SK-N-SH (cell line): ENCODE measurements around the gene APBA2. TPM values are rescaled to one million over a fixed set of nuclear protein-coding genes. Genes with fewer than 3 reads are reported as not detected.

Source experiments
- CTCF ChIA-PET: fragments of 300-600, 350-600 bp; formaldehyde crosslinking; extraction: SDS; loops from one replicate; lab custom pipeline; 2021; lab: Yijun Ruan, JAX
- POLR2A ChIA-PET: fragments of 350-600 bp; sonication (Branson Sonifier 250); formaldehyde crosslinking; extraction: SDS; loops from one replicate; lab custom pipeline; 2020; ENCODE audit warnings: antibody characterized with exemption, inconsistent platforms; lab: Yijun Ruan, JAX
- DNase-seq: peaks from one replicate; pipeline ENCODE4 v3.0.0; 2012
- H2AFZ ChIP-seq: fragments of 200-600 bp; sonication (generic); 2 replicates; pipeline ENCODE4 v1.8.1; 2016; ENCODE audit warnings: antibody characterized with exemption, mild to moderate bottlenecking, low read depth
- H3F3A ChIP-seq: fragments of 200-600 bp; sonication (generic); replicated peaks from 2 replicates; pipeline ENCODE3; 2016; ENCODE audit warnings: antibody characterized with exemption, mild to moderate bottlenecking; ENCODE audit not compliant: insufficient read depth
- H3K27ac ChIP-seq, 2 experiments: fragments of 200-500 bp in 1 of 2; fragments of 200-600 bp in 1 of 2; sonication (Bioruptor generic) in 1 of 2; sonication (generic), shearing (Covaris generic) in 1 of 2; 2 replicates each; pipeline versions ENCODE4 v1.5.1 to v1.6.1; 2014 to 2016; ENCODE audit warnings: low read depth in 2 of 2, inconsistent platforms in 1 of 2, low read length in 1 of 2, mild to moderate bottlenecking in 1 of 2, mixed read lengths in 1 of 2
- H3K27me3 ChIP-seq: fragments of 200-600 bp; sonication (generic), shearing (Covaris generic); 2 replicates; pipeline ENCODE4 v1.6.1; 2016; ENCODE audit warnings: mixed run types; ENCODE audit not compliant: insufficient read depth
- H3K36me3 ChIP-seq, 2 experiments: fragments of 200-500 bp in 1 of 2; fragments of 200-600 bp in 1 of 2; sonication (Bioruptor generic) in 1 of 2; sonication (generic) in 1 of 2; replicated peaks in 1 of 2; 2 replicates each; pipeline versions ENCODE3 to v1.5.1; 2014 to 2016; ENCODE audit warnings: low read length in 1 of 2, mild to moderate bottlenecking in 1 of 2; ENCODE audit not compliant: insufficient read depth in 2 of 2, control insufficient read depth in 1 of 2
- H3K4me1 ChIP-seq, 2 experiments: fragments of 200-500 bp in 1 of 2; fragments of 200-600 bp in 1 of 2; sonication (Bioruptor generic) in 1 of 2; sonication (generic), shearing (Covaris generic) in 1 of 2; 2 replicates each; pipeline versions ENCODE4 v1.5.1 to v1.6.1; 2014 to 2016; ENCODE audit warnings: low read depth in 1 of 2, low read length in 1 of 2, mixed run types in 1 of 2; ENCODE audit not compliant: insufficient read depth in 2 of 2, control insufficient read depth in 1 of 2
- H3K4me2 ChIP-seq: fragments of 200-600 bp; sonication (generic), shearing (Covaris generic); 2 replicates; pipeline ENCODE4 v1.6.1; 2017; ENCODE audit warnings: mixed run types
- H3K4me3 ChIP-seq, 2 experiments: fragments of 200-500 bp in 1 of 2; fragments of 200-600 bp in 1 of 2; sonication (Bioruptor generic) in 1 of 2; sonication (generic), shearing (Covaris generic) in 1 of 2; 2 replicates each; pipeline versions ENCODE4 v1.5.1 to v1.8.1; 2014 to 2016; ENCODE audit warnings: low read depth in 2 of 2, inconsistent platforms in 1 of 2, low read length in 1 of 2, mild to moderate bottlenecking in 1 of 2, mixed read lengths in 1 of 2, moderate library complexity in 1 of 2
- H3K79me2 ChIP-seq: fragments of 200-600 bp; sonication (generic); 2 replicates; pipeline ENCODE4 v1.8.1; 2017; ENCODE audit warnings: mild to moderate bottlenecking; ENCODE audit not compliant: insufficient read depth
- H3K9ac ChIP-seq: fragments of 200-600 bp; sonication (generic); 2 replicates; pipeline ENCODE4 v1.6.1; 2017; ENCODE audit warnings: mixed run types
- H3K9me2 ChIP-seq: fragments of 200-600 bp; sonication (generic); 2 replicates; pipeline ENCODE4 v1.6.1; 2017; ENCODE audit warnings: mixed run types
- H3K9me3 ChIP-seq: fragments of 200-600 bp; sonication (generic); 2 replicates; pipeline ENCODE4 v1.6.1; 2017; ENCODE audit warnings: mixed run types, mild to moderate bottlenecking, moderate library complexity
- H4K20me1 ChIP-seq: fragments of 200-600 bp; sonication (generic); 2 replicates; pipeline ENCODE4 v1.6.1; 2017; ENCODE audit warnings: mild to moderate bottlenecking, mixed run types; ENCODE audit not compliant: insufficient read depth
- CHD2 ChIP-seq: fragments of 150-350 bp; IDR thresholded peaks from 2 replicates; pipeline ENCODE4 v1.6.1; 2018; ENCODE audit warnings: low read length; ENCODE audit not compliant: partially characterized antibody
- CTCF ChIP-seq: fragments of 200-600 bp; sonication (generic); IDR thresholded peaks from 2 replicates; pipeline ENCODE4 v1.6.1; 2017; ENCODE audit warnings: antibody characterized with exemption, mild to moderate bottlenecking, moderate library complexity
- ELF1 ChIP-seq: IDR thresholded peaks from 2 replicates; pipeline ENCODE4 v1.4.0; 2012
- GABPA ChIP-seq: IDR thresholded peaks from 2 replicates; pipeline ENCODE4 v1.4.0; 2012; ENCODE audit warnings: low read depth, mild to moderate bottlenecking
- MEF2A ChIP-seq: IDR thresholded peaks from 2 replicates; pipeline ENCODE4 v1.4.0; 2012; ENCODE audit warnings: low read depth, borderline replicate concordance
- NFIC ChIP-seq: IDR thresholded peaks from 2 replicates; pipeline ENCODE4 v1.4.0; 2012; ENCODE audit warnings: borderline replicate concordance
- NRF1 ChIP-seq: IDR thresholded peaks from 2 replicates; pipeline ENCODE4 v1.6.1; 2012; ENCODE audit warnings: low read depth, mild to moderate bottlenecking, low read length
- PBX3 ChIP-seq: IDR thresholded peaks from 2 replicates; pipeline ENCODE4; 2012
- SIN3A ChIP-seq: IDR thresholded peaks from 2 replicates; pipeline ENCODE4 v1.6.1; 2012; ENCODE audit warnings: low read depth, mild to moderate bottlenecking, low read length, moderate library complexity, borderline replicate concordance
- TEAD4 ChIP-seq: IDR thresholded peaks from 2 replicates; pipeline ENCODE4 v1.4.0; 2012; ENCODE audit warnings: mild to moderate bottlenecking, borderline replicate concordance; ENCODE audit not compliant: insufficient read depth
- WGBS: methylation state at CpG from one replicate; pipeline ENCODE4 v1.1.6; 2017; ENCODE audit warnings: low lambda C conversion rate; 5-methylcytosine and 5-hydroxymethylcytosine counted together
- polyA plus RNA-seq, 3 experiments: library from polyadenylated mRNA; depleted of rRNA; stranded (reverse); fragments of >200 nt; gene quantifications; 2 replicates each; pipeline ENCODE4 v1.2.3, GENCODE V29; 2012
- TF ChIP-seq, protein P1 (sequence below): IDR thresholded peaks from 2 replicates; pipeline ENCODE4 v1.4.0; 2012; ENCODE audit warnings: low read depth, borderline replicate concordance
- TF ChIP-seq, protein P2 (sequence below): IDR thresholded peaks from 2 replicates; pipeline ENCODE4 v1.6.1; 2012; ENCODE audit warnings: mild to moderate bottlenecking, low read depth, low read length, moderate library complexity

APBA2 gene
- polyA plus RNA-seq, 1 of the 3 experiments (the other 2 are of a cell fraction), result 12.7 TPM

DNA sequence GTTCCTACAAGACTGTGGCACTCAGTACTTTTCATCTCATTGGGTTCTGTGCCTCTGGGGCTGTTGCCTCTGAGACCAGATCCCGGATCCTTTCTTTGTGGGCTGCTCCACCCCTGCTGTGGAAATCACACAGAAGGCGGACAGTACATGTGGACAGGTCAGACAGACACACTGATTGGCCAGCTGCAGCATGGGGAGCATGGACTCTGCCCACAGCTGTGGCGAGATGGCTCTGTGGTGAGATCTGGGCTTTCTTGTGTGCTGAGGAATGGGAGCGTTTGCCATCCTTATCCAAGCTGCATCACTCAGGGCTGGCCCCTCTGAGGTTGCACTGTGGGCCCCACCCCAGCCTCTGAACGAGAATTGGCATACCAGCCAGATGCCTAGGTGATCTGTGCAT is 147.0 kb downstream of the APBA2 start:
- Histone ChIP-seq H3K4me1 (peaks cover 0 to 16% of the 10 kb centered on the region in 2 experiments; a peak in 1 of 4 replicates), H3K79me2 (no peaks in the 10 kb centered on the region), H3K36me3 (no peaks in the 10 kb centered on the region), H3K4me3 (no peak overlapping the region), H3K9me3 (no peaks in the 10 kb centered on the region), H3F3A (no peaks in the 10 kb centered on the region), H3K9me2 (no peaks in the 10 kb centered on the region), H3K9ac (no peak overlapping the region), H3K27ac (no peak overlapping the region), H2AFZ (no peak overlapping the region), H3K27me3 (no peaks in the 10 kb centered on the region), H3K4me2 (no peak overlapping the region), H4K20me1 (no peaks in the 10 kb centered on the region)
- no peak for DNase-seq
- no CpG with 5 or more reads among the region's 5 CpGs for WGBS
- TF ChIP-seq SIN3A (no peak), PBX3 (no peak), CTCF (no peak), GABPA (no peak), TEAD4 (no peak), NFIC (no peak), NRF1 (no peak)
- TF ChIP-seq, protein P1, sequence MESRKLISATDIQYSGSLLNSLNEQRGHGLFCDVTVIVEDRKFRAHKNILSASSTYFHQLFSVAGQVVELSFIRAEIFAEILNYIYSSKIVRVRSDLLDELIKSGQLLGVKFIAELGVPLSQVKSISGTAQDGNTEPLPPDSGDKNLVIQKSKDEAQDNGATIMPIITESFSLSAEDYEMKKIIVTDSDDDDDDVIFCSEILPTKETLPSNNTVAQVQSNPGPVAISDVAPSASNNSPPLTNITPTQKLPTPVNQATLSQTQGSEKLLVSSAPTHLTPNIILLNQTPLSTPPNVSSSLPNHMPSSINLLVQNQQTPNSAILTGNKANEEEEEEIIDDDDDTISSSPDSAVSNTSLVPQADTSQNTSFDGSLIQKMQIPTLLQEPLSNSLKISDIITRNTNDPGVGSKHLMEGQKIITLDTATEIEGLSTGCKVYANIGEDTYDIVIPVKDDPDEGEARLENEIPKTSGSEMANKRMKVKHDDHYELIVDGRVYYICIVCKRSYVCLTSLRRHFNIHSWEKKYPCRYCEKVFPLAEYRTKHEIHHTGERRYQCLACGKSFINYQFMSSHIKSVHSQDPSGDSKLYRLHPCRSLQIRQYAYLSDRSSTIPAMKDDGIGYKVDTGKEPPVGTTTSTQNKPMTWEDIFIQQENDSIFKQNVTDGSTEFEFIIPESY, result no peak
- POLR2A ChIA-PET, result no interaction called here
- CTCF ChIA-PET, result interaction anchor here (1.1 kb wide), 1 partner anchor 14 kb away, joined by 4 read pairs; no protein-coding TSS in a partner anchor

DNA sequence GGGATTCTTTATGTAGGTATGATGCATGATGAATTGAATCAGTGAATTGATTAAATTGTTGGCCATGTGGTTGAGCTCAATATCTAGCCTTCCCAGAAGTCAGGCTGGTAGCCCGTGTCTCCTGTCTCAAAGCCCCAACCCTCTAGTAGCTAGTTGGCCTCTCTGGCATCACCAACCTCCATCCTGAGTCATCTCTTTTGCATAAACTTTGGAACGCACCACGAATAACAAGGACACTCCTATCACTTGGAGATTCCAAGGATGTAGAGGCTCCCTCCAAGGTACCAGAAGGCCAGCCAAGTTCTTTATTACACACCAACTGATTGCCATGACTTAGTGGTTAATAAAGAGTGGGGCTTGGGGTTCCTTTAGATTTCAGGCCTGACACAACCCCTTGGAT is 148.4 kb downstream of the APBA2 start:
- Histone ChIP-seq H3K36me3 (no peaks in the 10 kb centered on the region), H3K4me1 (peaks cover 0 to 16% of the 10 kb centered on the region in 2 experiments; a peak in 1 of 4 replicates)
- TF ChIP-seq, protein P2, sequence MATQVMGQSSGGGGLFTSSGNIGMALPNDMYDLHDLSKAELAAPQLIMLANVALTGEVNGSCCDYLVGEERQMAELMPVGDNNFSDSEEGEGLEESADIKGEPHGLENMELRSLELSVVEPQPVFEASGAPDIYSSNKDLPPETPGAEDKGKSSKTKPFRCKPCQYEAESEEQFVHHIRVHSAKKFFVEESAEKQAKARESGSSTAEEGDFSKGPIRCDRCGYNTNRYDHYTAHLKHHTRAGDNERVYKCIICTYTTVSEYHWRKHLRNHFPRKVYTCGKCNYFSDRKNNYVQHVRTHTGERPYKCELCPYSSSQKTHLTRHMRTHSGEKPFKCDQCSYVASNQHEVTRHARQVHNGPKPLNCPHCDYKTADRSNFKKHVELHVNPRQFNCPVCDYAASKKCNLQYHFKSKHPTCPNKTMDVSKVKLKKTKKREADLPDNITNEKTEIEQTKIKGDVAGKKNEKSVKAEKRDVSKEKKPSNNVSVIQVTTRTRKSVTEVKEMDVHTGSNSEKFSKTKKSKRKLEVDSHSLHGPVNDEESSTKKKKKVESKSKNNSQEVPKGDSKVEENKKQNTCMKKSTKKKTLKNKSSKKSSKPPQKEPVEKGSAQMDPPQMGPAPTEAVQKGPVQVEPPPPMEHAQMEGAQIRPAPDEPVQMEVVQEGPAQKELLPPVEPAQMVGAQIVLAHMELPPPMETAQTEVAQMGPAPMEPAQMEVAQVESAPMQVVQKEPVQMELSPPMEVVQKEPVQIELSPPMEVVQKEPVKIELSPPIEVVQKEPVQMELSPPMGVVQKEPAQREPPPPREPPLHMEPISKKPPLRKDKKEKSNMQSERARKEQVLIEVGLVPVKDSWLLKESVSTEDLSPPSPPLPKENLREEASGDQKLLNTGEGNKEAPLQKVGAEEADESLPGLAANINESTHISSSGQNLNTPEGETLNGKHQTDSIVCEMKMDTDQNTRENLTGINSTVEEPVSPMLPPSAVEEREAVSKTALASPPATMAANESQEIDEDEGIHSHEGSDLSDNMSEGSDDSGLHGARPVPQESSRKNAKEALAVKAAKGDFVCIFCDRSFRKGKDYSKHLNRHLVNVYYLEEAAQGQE, result no peak
- TF ChIP-seq ELF1 (no peak), CHD2 (no peak), MEF2A (no peak), TEAD4 (no peak)
- TF ChIP-seq, all 33 proteins: peak for 0
- no peak overlapping the region for H2AFZ ChIP-seq
- ChIA-PET CTCF (interaction anchor here (1.1 kb wide), 1 partner anchor 66 kb away, joined by 3 read pairs; no protein-coding TSS in a partner anchor), POLR2A (no interaction called here)
- H3F3A ChIP-seq, result no peaks in the 10 kb centered on the region
- no peak overlapping the region for H3K4me3 ChIP-seq
- no peak overlapping the region for H3K9ac ChIP-seq
- no peaks in the 10 kb centered on the region for H4K20me1 ChIP-seq
- no peaks in the 10 kb centered on the region for H3K9me3 ChIP-seq
- no peaks in the 10 kb centered on the region for H3K27me3 ChIP-seq
- DNase-seq, result no peak
- H3K27ac ChIP-seq, result no peak overlapping the region
- no peaks in the 10 kb centered on the region for H3K79me2 ChIP-seq
- H3K9me2 ChIP-seq, result no peaks in the 10 kb centered on the region
- no peak overlapping the region for H3K4me2 ChIP-seq
- 65% methylated on average over 3 of the region's 3 CpGs for WGBS
